Vagina (tissue), 2 donors: Measurements from ENCODE around the gene CDK14. TPM values are rescaled to one million over a fixed set of nuclear protein-coding genes. Genes with fewer than 3 reads are reported as not detected.

ENCODE experiments used
- DNase-seq, 2 donors: peaks; one replicate each; pipeline ENCODE4 v3.0.0-alpha.2; 2017; ENCODE audit errors: extremely low spot score in 2 of 2
- H3K27ac ChIP-seq: fragments of 200-600 bp; sonication (generic); one replicate; pipeline ENCODE4 v1.5.1; 2019
- H3K27me3 ChIP-seq: fragments of 200-600 bp; sonication (generic); one replicate; pipeline ENCODE4 v1.5.1; 2019
- H3K36me3 ChIP-seq, 2 donors: fragments of 200-600 bp; sonication (generic); one replicate each; pipeline ENCODE4 v1.5.1; 2017 to 2019
- H3K4me1 ChIP-seq: fragments of 200-600 bp; sonication (generic); one replicate; pipeline ENCODE4 v1.5.1; 2019
- H3K4me3 ChIP-seq, 2 donors: fragments of 200-600 bp; sonication (generic); 1 replicate in 1 of 2; 2 replicates in 1 of 2; pipeline ENCODE4 v1.5.1; 2016 to 2019
- H3K9me3 ChIP-seq: fragments of 200-600 bp; sonication (generic); one replicate; pipeline ENCODE4 v1.5.1; 2019
- CTCF ChIP-seq, 3 experiments: fragments of 450-650 bp in 2 of 3; fragments of 200-600 bp in 1 of 3; sonication (generic) in 1 of 3; IDR thresholded peaks; one replicate each; pipeline ENCODE4 v1.5.1; 2017 to 2019; ENCODE audit warnings: antibody characterized with exemption in 3 of 3, mild to moderate bottlenecking in 2 of 3, moderate library complexity in 2 of 3
- POLR2A ChIP-seq, 2 donors: fragments of 450-650 bp; IDR thresholded peaks; one replicate each; pipeline ENCODE4 v1.6.1; 2017; ENCODE audit warnings: antibody characterized with exemption in 2 of 2, mild to moderate bottlenecking in 2 of 2, moderate library complexity in 2 of 2
- POLR2AphosphoS5 ChIP-seq, 2 donors: sonication (generic); formaldehyde crosslinking; IDR thresholded peaks; one replicate each; pipeline ENCODE4 v1.9.0; 2017; ENCODE audit warnings: antibody characterized with exemption in 2 of 2, mild to moderate bottlenecking in 2 of 2, low read depth in 1 of 2; ENCODE audit not compliant: insufficient read depth in 1 of 2
- intact Hi-C: fragments of 100-400 bp; cut with DNase I; formaldehyde crosslinking; loops from one replicate; pipeline ENCODE4 v1.15.1; 2023
- total RNA-seq: library from RNA; depleted of rRNA; stranded (reverse); fragments of >200 nt; gene quantifications from one replicate; pipeline ENCODE4 v1.2.3, GENCODE V29; 2016

Gene CDK14
- total RNA-seq, 1 donor from 2014 or later = 21.6 TPM

GRCh38 chr7:90824386-90825307, 228.5 kb downstream of the CDK14 start:
- H3K27ac ChIP-seq = no peak overlapping the region
- intact Hi-C loops = no loop called here

GRCh38 chr7:90825779-90826178, 229.7 kb downstream of the CDK14 start:
- no peaks in the 10 kb centered on the region for H3K9me3 ChIP-seq
- no peaks in the 10 kb centered on the region for H3K36me3 ChIP-seq
- no peak for TF ChIP-seq POLR2AphosphoS5 (IDR thresholded peaks at IDR 0.05; ENCODE audit: insufficient read depth in 1 of 2, low read depth in 1 of 2)
- TF ChIP-seq POLR2A (IDR thresholded peaks at IDR 0.05) = no peak
- no peak for TF ChIP-seq CTCF (IDR thresholded peaks at IDR 0.05)
- intact Hi-C loops = no loop called here
- no peak overlapping the region for H3K4me3 ChIP-seq
- no peak overlapping the region for H3K27ac ChIP-seq
- no peaks in the 10 kb centered on the region for H3K27me3 ChIP-seq
- DNase-seq = no peak
- peaks cover 10% of the 10 kb centered on the region for H3K4me1 ChIP-seq

More at GRCh38 chr7:90824386-90825307, 228.5 kb downstream of the CDK14 start:
- Histone ChIP-seq H3K4me1 (peaks cover 10% of the 10 kb centered on the region), H3K36me3 (no peaks in the 10 kb centered on the region), H3K27me3 (no peaks in the 10 kb centered on the region), H3K9me3 (no peaks in the 10 kb centered on the region), H3K4me3 (no peak overlapping the region)
- DNase-seq = no peak
- TF ChIP-seq POLR2A (IDR thresholded peaks at IDR 0.05) = no peak
- no peak for TF ChIP-seq CTCF (IDR thresholded peaks at IDR 0.05)
- TF ChIP-seq POLR2AphosphoS5 (IDR thresholded peaks at IDR 0.05; ENCODE audit: insufficient read depth in 1 of 2, low read depth in 1 of 2) = no peak

GRCh38 chr7:90828601-90829000, 232.5 kb downstream of the CDK14 start:
- Histone ChIP-seq H3K4me1 (peaks cover 10% of the 10 kb centered on the region), H3K27me3 (no peaks in the 10 kb centered on the region), H3K9me3 (no peaks in the 10 kb centered on the region), H3K27ac (no peak overlapping the region), H3K4me3 (no peak overlapping the region), H3K36me3 (no peaks in the 10 kb centered on the region)
- intact Hi-C loops = no loop called here
- DNase-seq = no peak
- no peak for TF ChIP-seq CTCF (IDR thresholded peaks at IDR 0.05)
- no peak for TF ChIP-seq POLR2AphosphoS5 (IDR thresholded peaks at IDR 0.05; ENCODE audit: insufficient read depth in 1 of 2, low read depth in 1 of 2)
- TF ChIP-seq POLR2A (IDR thresholded peaks at IDR 0.05) = no peak

GRCh38 chr7:90830308-90830707, 234.2 kb downstream of the CDK14 start:
- DNase-seq = no peak
- TF ChIP-seq POLR2A (IDR thresholded peaks at IDR 0.05) (no peak), POLR2AphosphoS5 (IDR thresholded peaks at IDR 0.05; ENCODE audit: insufficient read depth in 1 of 2, low read depth in 1 of 2) (no peak)
- Histone ChIP-seq H3K27ac (no peak overlapping the region), H3K9me3 (no peaks in the 10 kb centered on the region), H3K4me1 (no peaks in the 10 kb centered on the region), H3K27me3 (no peaks in the 10 kb centered on the region), H3K36me3 (no peaks in the 10 kb centered on the region), H3K4me3 (no peak overlapping the region)
- intact Hi-C loops = no loop called here

- no peak for TF ChIP-seq CTCF (IDR thresholded peaks at IDR 0.05)
- no peak for TF ChIP-seq POLR2AphosphoS5 (IDR thresholded peaks at IDR 0.05; ENCODE audit: insufficient read depth in 1 of 2, low read depth in 1 of 2)
- no peak for TF ChIP-seq POLR2A (IDR thresholded peaks at IDR 0.05)
- Histone ChIP-seq H3K4me1 (no peaks in the 10 kb centered on the region), H3K27ac (no peak overlapping the region), H3K4me3 (no peak overlapping the region), H3K9me3 (no peaks in the 10 kb centered on the region), H3K36me3 (no peaks in the 10 kb centered on the region), H3K27me3 (no peaks in the 10 kb centered on the region)
- no peak for DNase-seq
- intact Hi-C loops = no loop called here
Measured at GRCh38 chr7:90832726-90833125, 236.6 kb downstream of the CDK14 start.
